ENCODE measurements around the gene ERBB3.

The ERBB3 gene

DNA sequence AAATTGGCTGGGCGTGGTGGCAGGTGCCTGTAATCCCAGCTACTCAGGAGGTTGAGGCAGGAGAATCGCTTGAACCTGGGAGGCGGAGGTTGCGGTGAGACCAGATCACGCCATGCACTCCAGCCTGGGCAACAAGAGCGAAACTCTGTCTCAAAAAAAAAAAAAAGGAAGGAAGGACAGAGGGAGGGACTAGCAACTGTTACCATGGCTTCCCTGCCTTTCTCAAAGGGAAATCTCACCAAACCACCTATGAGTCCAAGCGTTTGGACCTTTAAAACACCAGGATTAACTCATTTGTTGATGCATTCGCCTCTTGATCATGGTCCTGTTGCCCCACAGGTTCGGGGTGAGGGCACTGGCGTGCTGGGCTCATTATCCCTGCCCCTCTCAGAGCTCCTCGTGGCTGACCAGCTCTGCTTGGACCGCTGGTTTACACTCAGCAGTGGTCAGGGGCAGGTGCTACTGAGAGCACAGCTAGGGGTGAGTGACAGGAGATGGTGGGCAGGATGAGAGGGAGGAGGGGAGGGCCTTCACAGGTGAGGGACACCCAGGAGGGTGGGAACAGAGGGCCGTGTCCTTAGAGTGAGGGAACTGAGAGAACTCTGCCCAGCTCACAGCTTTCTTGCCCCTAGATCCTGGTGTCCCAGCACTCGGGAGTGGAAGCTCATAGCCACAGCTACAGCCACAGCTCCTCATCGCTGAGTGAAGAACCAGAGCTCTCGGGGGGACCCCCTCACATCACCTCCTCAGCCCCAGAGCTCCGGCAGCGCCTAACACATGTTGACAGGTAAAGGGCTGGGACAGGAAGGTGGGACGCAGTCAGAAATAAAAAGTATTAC is 62.2 kb downstream of the ERBB3 start:
- DNase-seq: no peak

DNA sequence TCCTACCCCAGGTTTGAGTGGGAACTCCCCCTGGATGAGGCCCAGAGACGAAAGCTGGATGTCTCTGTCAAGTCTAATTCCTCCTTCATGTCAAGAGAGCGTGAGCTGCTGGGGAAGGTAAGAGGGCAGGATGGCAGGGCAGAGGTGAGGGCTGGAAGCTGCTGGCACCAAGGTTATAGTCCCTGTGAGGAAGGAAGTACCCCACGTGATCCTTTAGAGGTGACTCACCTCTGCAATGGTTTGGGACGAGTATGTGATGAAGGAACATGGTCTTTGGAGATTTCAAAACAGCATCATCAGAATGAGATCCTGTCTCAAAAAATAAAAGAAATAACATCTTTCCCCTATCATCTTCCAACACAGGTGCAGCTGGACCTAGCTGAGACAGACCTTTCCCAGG is 63.3 kb downstream of the ERBB3 start:
- no peak for DNase-seq

DNA sequence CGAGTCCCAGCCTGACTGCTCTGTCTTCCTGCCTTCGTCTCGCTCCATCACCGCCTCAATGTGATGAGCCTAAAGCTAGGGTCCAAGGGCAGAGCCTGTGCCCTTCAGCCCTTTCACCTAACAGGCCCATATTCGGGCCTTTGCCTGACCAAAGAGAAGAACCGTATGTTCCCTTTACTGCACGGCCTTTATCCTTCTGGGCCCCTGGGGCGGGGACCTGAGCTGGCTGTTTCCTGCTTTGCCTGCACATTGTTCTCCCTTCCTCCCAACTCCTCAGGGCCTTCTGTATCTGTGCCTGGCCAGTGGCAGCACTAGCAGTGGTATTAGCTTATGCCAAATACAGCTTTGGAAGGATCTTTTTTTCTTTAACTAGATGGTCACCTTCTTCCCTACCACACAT is 63.9 kb downstream of the ERBB3 start:
- DNase-seq: no peak

DNA sequence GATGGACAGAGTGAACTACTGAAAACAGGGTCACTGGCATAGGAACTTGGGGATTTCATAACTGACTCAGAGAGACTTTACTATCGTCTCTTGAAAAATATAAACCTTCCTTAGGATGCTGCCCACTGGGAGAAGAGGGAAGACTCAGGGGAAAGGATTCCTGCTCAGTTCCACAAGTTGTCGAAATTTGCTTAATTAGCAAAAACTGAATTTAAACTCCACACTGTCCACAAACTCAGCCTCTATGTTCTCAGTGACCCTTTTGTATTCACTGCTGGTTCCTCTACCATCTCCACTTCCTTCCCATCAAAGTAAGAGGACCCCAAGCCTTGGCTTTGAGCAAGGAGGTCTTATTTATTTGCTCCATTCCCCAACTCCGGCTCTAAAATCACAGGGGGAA is 65.3 kb downstream of the ERBB3 start:
- DNase-seq: no peak

DNA sequence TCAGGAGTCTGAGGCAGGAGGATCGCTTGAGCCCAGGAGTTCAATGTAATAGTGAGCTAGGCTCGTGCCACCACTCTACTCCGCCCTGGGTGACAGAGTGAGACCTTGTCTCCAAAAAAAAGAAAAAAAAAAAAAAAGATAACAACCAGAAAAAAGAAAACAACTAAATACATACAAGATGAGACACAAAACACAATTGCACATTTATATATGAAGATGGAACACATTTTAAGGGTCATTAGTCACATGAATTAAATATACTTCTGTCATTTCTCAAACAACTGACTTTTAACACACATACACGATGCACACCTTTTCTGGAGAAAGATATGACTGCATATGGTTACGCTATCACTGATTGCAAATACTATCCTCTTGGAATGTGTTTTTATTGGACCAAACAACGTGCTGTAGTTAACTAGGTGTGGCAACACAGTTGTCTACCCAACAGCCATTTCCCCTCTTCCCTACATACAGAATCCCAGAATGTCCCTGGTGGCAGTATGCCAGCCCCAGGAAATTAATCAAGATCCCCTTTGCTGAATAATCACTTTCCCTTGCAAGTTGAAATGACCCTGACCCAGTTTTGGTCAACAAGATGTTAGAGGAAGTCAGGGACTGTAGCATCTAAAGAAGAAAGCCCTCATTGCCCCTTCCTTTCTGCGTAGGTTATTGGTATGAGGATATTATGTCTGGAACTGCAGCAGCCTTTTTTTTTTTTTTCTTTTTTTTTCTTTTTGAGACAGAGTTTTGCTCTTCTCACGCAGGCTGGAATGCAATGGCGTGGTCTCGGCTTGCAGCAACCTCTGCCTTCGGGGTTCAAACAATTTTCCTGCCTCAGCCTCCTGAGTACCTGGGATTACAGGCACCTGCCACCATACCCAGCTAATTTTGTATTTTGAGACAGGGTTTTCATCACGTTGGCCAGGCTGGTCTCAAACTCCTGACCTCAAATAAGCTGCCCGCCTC is 66.8 kb downstream of the ERBB3 start:
- DNase-seq: no peak

DNA sequence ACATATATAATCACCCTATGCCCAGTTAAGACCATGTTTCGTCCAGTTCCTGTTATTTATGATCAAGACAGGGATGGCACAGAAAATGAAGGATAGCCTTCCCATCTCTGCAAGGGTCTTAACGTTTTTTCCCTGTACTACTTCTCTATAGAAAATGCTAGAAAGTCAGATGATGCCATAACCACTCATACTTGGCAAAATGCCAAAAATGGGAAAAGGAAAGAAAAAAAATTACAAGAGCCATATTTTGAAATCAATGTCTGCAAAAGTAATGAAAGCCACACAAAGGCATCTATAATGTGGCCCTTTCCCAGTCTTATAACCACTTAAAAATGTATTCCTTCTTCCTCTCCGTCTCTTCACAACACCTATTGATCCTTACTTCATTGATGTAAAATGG is 70.6 kb downstream of the ERBB3 start:
- no peak for DNase-seq

DNA sequence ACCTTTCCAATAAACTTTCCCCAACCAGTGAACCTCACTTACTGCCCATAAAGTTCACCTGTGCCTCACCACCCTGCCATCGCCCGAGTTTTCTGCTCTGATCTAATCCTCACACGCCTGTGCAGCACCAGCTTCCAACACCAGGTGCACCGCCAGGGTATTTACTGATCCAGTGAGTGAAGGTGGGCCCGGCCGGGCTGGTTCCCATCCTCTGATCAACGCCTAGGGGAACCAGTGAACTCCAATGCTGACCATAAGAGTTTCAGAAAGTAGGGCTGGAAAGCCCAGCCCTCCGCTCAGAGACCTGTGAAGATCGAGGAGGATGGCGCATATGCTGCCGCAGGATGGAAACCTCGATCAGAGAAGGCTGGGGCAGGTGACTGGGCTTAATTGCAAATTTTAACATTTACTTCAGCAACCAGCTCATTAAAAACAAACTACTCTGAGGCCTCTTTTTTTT is 71.7 kb downstream of the ERBB3 start:
- peak; percentile 88 for DNase-seq

DNA sequence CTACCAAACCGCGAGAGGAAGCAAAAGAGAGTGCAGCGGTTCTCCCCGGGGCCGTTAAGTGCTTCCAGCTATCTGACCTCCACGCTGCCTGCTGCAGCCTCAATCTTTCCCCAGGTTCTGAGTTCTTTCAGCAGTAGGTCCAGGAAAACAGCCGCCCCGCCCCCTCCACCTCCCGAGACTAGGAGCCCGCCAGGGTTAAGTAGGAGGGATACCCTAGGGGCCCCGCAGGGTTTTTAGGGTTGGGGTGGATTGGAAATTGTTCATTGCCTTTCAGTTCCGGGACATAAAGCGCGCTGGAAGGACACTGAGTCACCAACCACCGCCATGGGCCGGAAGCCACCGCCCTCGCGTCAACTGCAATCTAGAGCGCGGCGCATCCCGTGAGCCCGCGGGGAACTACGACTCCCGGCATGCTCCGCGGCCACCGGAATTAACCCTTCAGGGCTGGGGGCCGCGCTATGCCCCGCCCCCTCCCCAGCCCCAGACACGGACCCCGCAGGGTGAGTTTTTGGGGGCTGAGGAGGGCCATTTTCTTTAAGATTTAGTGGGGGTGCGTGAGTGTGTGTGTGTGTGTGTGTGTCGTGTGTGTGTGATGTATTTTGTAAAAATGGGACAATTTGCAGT is 72.3 kb downstream of the ERBB3 start, which contains the start of gene MYL6B:
Gene MYL6B (plus strand): TSS at position 456 of the 624 bp plus-strand sequence. CDS start 1,332 bp downstream, outside the sequence.
- peak; percentile 98 for DNase-seq

Data from activated effector memory CD4-positive, alpha-beta T cell treated with anti-CD3 and anti-CD28 coated beads, Interleukin-2, amount 50 U/mL, for 16 hours (primary cell).